Measurements from ENCODE around the gene NHSL1. TPM values are rescaled to one million over a fixed set of nuclear protein-coding genes. Genes with fewer than 3 reads are reported as not detected.
"Not testable (repeated sequence)": the region's sequence is repeated elsewhere in the genome, so short reads cannot be mapped to it uniquely, and the experiment has no call there.

The NHSL1 gene
- total RNA-seq, 3 donors from 2014 or later = 15.4 to 17.4 (median 16.5) TPM

DNA sequence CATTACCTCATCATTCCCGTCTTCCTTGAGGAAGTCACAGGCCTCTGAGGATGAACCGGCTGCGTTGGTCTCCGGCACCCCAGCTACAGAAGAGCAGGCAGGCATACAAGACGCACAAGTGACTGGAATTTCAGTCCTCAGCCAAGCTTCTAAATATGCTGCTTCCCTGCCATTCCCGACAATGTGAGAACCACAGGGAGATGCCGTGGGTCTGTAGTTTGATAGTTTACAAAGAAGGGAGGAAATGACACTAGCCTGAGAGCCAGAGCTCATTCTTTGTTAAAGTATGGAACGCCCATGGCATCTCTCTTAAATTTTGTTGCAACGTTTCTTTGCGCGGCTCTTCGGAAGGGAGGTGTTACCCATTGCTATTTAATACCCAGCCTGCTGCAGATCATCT lies 69.5 kb downstream of the NHSL1 start:
- H3K4me3 ChIP-seq = peak overlapping the region in 2 of 3 donors; percentile 26 to 28
- DNase-seq (ENCODE audit: low spot score in 2 of 2) = no peak
- H3K4me1 ChIP-seq = no peaks in the 10 kb centered on the region
- intact Hi-C loops (cut with DNase I; ENCODE audit: low total_unique reads) = no loop called here
- H3K27me3 ChIP-seq = no peaks in the 10 kb centered on the region
- peak overlapping the region in 1 of 2 donors; percentile 21 for H3K27ac ChIP-seq
- H3K36me3 ChIP-seq = no peaks in the 10 kb centered on the region
- TF ChIP-seq POLR2AphosphoS5 (IDR thresholded peaks at IDR 0.05) (no peak), POLR2A (IDR thresholded peaks at IDR 0.05) (no peak)
- TF ChIP-seq, protein P1, sequence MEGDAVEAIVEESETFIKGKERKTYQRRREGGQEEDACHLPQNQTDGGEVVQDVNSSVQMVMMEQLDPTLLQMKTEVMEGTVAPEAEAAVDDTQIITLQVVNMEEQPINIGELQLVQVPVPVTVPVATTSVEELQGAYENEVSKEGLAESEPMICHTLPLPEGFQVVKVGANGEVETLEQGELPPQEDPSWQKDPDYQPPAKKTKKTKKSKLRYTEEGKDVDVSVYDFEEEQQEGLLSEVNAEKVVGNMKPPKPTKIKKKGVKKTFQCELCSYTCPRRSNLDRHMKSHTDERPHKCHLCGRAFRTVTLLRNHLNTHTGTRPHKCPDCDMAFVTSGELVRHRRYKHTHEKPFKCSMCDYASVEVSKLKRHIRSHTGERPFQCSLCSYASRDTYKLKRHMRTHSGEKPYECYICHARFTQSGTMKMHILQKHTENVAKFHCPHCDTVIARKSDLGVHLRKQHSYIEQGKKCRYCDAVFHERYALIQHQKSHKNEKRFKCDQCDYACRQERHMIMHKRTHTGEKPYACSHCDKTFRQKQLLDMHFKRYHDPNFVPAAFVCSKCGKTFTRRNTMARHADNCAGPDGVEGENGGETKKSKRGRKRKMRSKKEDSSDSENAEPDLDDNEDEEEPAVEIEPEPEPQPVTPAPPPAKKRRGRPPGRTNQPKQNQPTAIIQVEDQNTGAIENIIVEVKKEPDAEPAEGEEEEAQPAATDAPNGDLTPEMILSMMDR (IDR thresholded peaks at IDR 0.05) = no peak
- no peaks in the 10 kb centered on the region for H3K9me3 ChIP-seq

DNA sequence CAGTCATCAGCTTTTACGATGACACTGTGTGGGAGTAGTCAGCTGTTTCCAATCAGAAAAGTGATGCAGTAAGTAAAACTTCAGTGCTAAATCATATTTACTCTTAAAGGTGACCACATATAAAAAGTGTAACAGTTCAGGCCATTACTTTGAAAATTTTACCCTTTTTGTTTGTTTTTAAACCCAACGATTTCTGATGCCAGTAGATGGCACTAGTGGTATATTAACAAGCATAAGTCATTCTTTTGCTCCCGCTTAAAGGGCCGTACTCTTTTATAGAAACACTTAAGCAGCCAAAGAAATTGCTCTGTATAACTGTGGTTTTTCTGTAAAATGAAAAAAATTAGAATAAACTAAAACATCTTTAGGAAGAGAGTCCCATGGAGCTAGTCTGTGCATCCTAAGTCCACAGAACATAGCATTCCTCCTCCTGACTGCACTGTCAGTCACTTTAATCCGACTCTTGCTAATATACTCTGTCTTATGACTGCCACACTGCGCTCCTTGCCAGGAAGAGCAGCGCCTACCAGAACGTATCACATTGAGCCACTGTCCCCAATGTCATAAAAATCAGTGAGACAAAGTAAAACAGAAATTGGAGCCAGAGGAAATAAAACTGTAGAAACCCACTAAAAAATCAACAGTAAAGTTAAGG lies 70.2 kb downstream of the NHSL1 start:
- Histone ChIP-seq H3K27me3 (no peaks in the 10 kb centered on the region), H3K36me3 (no peaks in the 10 kb centered on the region), H3K4me3 (peak overlapping the region in 1 of 3 donors; percentile 28), H3K9me3 (no peaks in the 10 kb centered on the region), H3K27ac (peak overlapping the region in 1 of 2 donors; percentile 21), H3K4me1 (no peaks in the 10 kb centered on the region)
- no peak for DNase-seq (ENCODE audit: low spot score in 2 of 2)
- TF ChIP-seq, protein P1 (IDR thresholded peaks at IDR 0.05) = peak in 2 of 3 donors; percentile 69 to 70
- TF ChIP-seq POLR2A (IDR thresholded peaks at IDR 0.05) = no peak
- intact Hi-C loops (cut with DNase I; ENCODE audit: low total_unique reads) = no loop called here

DNA sequence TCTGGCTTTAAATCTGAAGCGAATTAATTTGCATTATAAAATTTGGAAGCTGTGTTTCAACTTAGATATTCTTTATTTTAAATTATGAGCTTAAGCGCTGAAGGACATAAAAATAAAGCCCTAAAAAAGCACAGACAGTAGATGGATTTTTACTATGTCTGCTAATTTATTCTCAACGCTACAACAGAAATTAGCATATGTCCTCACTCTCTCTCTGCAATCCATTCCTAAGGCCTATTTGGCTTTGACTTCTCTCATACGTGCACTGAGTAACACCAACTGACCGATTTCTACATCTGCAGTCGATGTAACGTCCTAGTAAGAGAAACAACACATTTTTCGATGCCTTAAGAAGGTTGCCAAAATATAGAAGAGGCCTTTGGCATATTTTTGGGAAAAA lies 71.6 kb downstream of the NHSL1 start:
- no peaks in the 10 kb centered on the region for H3K36me3 ChIP-seq
- H3K27ac ChIP-seq = no peak overlapping the region
- H3K9me3 ChIP-seq = no peaks in the 10 kb centered on the region
- no peak overlapping the region for H3K4me3 ChIP-seq
- DNase-seq (ENCODE audit: low spot score in 2 of 2) = no peak
- no peaks in the 10 kb centered on the region for H3K27me3 ChIP-seq
- no peaks in the 10 kb centered on the region for H3K4me1 ChIP-seq
- intact Hi-C loops (cut with DNase I; ENCODE audit: low total_unique reads) = no loop called here
- TF ChIP-seq, protein P1 (IDR thresholded peaks at IDR 0.05) = no peak
- TF ChIP-seq POLR2AphosphoS5 (IDR thresholded peaks at IDR 0.05) (no peak), POLR2A (IDR thresholded peaks at IDR 0.05) (no peak)

DNA sequence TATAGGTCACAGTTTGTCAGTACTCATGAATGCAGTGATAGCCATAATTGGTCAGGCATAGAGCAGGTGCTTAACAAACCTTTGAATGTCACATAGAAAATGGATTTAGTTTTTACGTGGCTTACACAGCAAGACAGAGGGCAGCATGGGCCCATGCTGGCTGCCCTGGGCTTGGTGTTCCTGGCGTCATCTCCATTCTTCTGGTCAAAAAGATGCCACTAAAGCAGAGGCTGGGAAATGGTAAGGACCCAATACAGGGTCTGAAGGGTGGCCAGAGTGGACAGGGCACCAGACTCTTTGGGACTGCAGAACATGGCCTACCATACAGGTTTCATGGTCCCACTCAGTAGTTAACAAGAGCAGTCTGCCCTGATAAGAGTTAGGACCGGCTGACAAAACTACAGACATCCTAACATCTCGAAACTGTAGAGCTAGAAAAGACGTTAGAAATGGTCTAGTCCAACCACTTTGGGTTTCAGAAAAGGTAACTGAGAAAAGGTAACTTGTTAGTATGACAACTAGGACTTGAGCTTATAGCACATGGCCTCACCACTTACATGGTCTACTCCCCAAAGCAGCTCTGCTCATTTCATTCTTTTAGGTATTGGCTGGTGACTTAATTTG lies 72.7 kb downstream of the NHSL1 start:
- no peak for DNase-seq (ENCODE audit: low spot score in 2 of 2)
- no peak overlapping the region for H3K27ac ChIP-seq
- H3K4me3 ChIP-seq = no peak overlapping the region
- H3K9me3 ChIP-seq = no peaks in the 10 kb centered on the region
- H3K4me1 ChIP-seq = no peaks in the 10 kb centered on the region
- TF ChIP-seq POLR2A (IDR thresholded peaks at IDR 0.05) (no peak), POLR2AphosphoS5 (IDR thresholded peaks at IDR 0.05) (no peak)
- TF ChIP-seq, protein P1 (IDR thresholded peaks at IDR 0.05) = no peak
- no peaks in the 10 kb centered on the region for H3K36me3 ChIP-seq
- H3K27me3 ChIP-seq = no peaks in the 10 kb centered on the region
- intact Hi-C loops (cut with DNase I; ENCODE audit: low total_unique reads) = no loop called here

DNA sequence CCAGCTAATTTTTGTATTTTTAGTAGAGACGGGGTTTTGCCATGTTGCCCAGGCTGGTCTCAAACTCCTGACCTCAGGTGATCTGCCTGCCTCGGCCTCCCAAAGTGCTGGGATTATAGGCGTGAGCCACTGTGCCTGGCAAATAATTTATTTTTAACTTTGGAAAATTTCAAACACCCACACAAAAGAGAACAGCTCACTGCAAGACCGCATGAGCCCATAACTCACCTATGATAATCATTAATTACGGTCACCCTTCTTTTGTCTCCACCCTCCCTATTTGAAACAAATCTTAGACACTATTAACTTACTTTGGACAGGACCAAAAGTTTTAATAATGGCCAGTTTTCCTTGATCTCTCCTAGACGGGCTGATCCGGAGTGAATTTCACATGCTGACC lies 74.0 kb downstream of the NHSL1 start:
- H3K4me3 ChIP-seq; DNase-seq (ENCODE audit: low spot score in 2 of 2); intact Hi-C loops (cut with DNase I; ENCODE audit: low total_unique reads); H3K27ac ChIP-seq; H3K9me3 ChIP-seq; H3K4me1 ChIP-seq; H3K36me3 ChIP-seq; H3K27me3 ChIP-seq: not testable (repeated sequence)

Data from breast epithelium (tissue), 4 donors.